Natural killer cell (primary cell): Measurements from ENCODE around the gene PUM1. TPM values are rescaled to one million over a fixed set of nuclear protein-coding genes. Genes with fewer than 3 reads are reported as not detected.

Experiments used
- ATAC-seq, 3 donors: fragments of 150-1000 bp in 2 of 3; fragments of 200-7000 bp in 1 of 3; cut with Tn5 transposase; 1 replicate in 1 of 3; 2 replicates in 2 of 3; pipeline ENCODE4 v1.10.0; 2021; ENCODE audit warnings: mild to moderate bottlenecking in 2 of 3, moderate library complexity in 2 of 3
- DNase-seq, 2 donors: peaks; one replicate each; pipeline versions ENCODE4 v3.0.0 to v3.0.0-alpha.2; 2013 to 2021; ENCODE audit warnings: mixed read lengths in 1 of 2
- H3K27ac ChIP-seq: one replicate; pipeline ENCODE4 v1.5.1; 2013; ENCODE audit warnings: mild to moderate bottlenecking, low read length
- H3K27me3 ChIP-seq: one replicate; pipeline ENCODE4 v1.6.1; 2013; ENCODE audit warnings: low read length; ENCODE audit not compliant: control insufficient read depth, insufficient read depth
- H3K36me3 ChIP-seq: one replicate; pipeline ENCODE4 v1.6.1; 2013; ENCODE audit warnings: low read length; ENCODE audit not compliant: control insufficient read depth, insufficient read depth
- H3K4me1 ChIP-seq: one replicate; pipeline ENCODE4 v1.6.1; 2013; ENCODE audit warnings: low read length; ENCODE audit not compliant: control insufficient read depth, insufficient read depth
- H3K4me3 ChIP-seq: one replicate; pipeline ENCODE4 v1.5.1; 2013; ENCODE audit warnings: low read length
- H3K9me3 ChIP-seq: one replicate; pipeline ENCODE4 v1.6.1; 2013; ENCODE audit warnings: low read length; ENCODE audit not compliant: control insufficient read depth, insufficient read depth
- H3K27ac Mint-ChIP-seq, 2 donors: one replicate each; pipeline ENCODE4 v1.8.0; 2022; ENCODE audit warnings: mild to moderate bottlenecking in 2 of 2, mixed read lengths in 2 of 2, moderate library complexity in 1 of 2
- H3K27me3 Mint-ChIP-seq, 2 donors: one replicate each; pipeline ENCODE4 v1.8.0; 2022; ENCODE audit warnings: low read depth in 2 of 2, mixed read lengths in 2 of 2
- H3K36me3 Mint-ChIP-seq: one replicate; pipeline ENCODE4 v1.8.0; 2022; ENCODE audit warnings: mixed read lengths
- H3K4me1 Mint-ChIP-seq, 2 donors: one replicate each; pipeline ENCODE4 v1.8.0; 2022; ENCODE audit warnings: mixed read lengths in 2 of 2
- H3K4me3 Mint-ChIP-seq: one replicate; pipeline ENCODE4 v1.8.0; 2022; ENCODE audit warnings: mild to moderate bottlenecking, moderate library complexity, mixed read lengths
- H3K9me3 Mint-ChIP-seq, 2 donors: one replicate each; pipeline ENCODE4 v1.8.0; 2022; ENCODE audit warnings: mixed read lengths in 2 of 2
- CTCF ChIP-seq: fragments of 200-600 bp; IDR thresholded peaks from one replicate; pipeline ENCODE4 v1.8.0; 2022; ENCODE audit warnings: antibody characterized with exemption
- WGBS: methylation state at CpG from one replicate; pipeline ENCODE4 v1.1.7; 2013; ENCODE audit warnings: missing lambda C conversion rate; ENCODE audit not compliant: insufficient coverage; 5-methylcytosine and 5-hydroxymethylcytosine counted together
- intact Hi-C: fragments of 100-400 bp; cut with micrococcal nuclease; formaldehyde crosslinking; loops from one replicate; pipeline ENCODE4 v1.14.2; 2022
- total RNA-seq, 4 donors: library from RNA; stranded (reverse); fragments of 120-200 nt in 1 of 4; gene quantifications; one replicate each; pipeline versions ENCODE4 v1.2.3 to v1.2.4, GENCODE V29; 2013 to 2022

The PUM1 gene
- total RNA-seq, 3 donors from 2014 or later (not counting 1 experiment from before 2014, with no cell fraction given): 193 to 209 (median 202) TPM

- Mint-ChIP-seq H3K27ac (no peak overlapping the region), H3K27me3 (peaks cover 37 to 44% of the 10 kb centered on the region in 2 donors), H3K9me3 (no peaks in the 10 kb centered on the region), H3K36me3 (no peaks in the 10 kb centered on the region), H3K4me1 (no peaks in the 10 kb centered on the region), H3K4me3 (no peak overlapping the region)
- Histone ChIP-seq H3K27me3 (peaks cover 3% of the 10 kb centered on the region), H3K4me3 (no peak overlapping the region), H3K36me3 (no peaks in the 10 kb centered on the region), H3K9me3 (no peaks in the 10 kb centered on the region), H3K27ac (no peak overlapping the region), H3K4me1 (no peaks in the 10 kb centered on the region)
- WGBS: 93% methylated on average over 4 of the region's 5 CpGs
- no peak for ATAC-seq
- no peak for DNase-seq
- no peak for TF ChIP-seq CTCF
- intact Hi-C loops: no loop called here
These were observed 180.8 kb downstream of the PUM1 start for GRCh38 chr1:30884723-30885122.

- Histone ChIP-seq H3K36me3 (no peaks in the 10 kb centered on the region), H3K4me1 (no peaks in the 10 kb centered on the region), H3K27me3 (peaks cover 6% of the 10 kb centered on the region), H3K27ac (no peak overlapping the region), H3K4me3 (no peak overlapping the region), H3K9me3 (no peaks in the 10 kb centered on the region)
- no peak for TF ChIP-seq CTCF
- ATAC-seq (no peak), DNase-seq (no peak)
- H3K27me3 Mint-ChIP-seq: peaks cover 34 to 49% of the 10 kb centered on the region in 2 donors
- no peaks in the 10 kb centered on the region for H3K36me3 Mint-ChIP-seq
- no peaks in the 10 kb centered on the region for H3K4me1 Mint-ChIP-seq
- no peak overlapping the region for H3K4me3 Mint-ChIP-seq
- 75% methylated on average over 18 of the region's 18 CpGs for WGBS
- H3K27ac Mint-ChIP-seq: no peak overlapping the region
- no peaks in the 10 kb centered on the region for H3K9me3 Mint-ChIP-seq
- intact Hi-C loops: no loop called here
These were observed 181.9 kb downstream of the PUM1 start for GRCh38 chr1:30883389-30884172.

GRCh38 chr1:30882678-30883388 lies 182.7 kb downstream of the PUM1 start:
- no peak overlapping the region for H3K27ac Mint-ChIP-seq
- H3K27me3 ChIP-seq: peaks cover 7% of the 10 kb centered on the region
- peaks cover 34 to 54% of the 10 kb centered on the region in 2 donors for H3K27me3 Mint-ChIP-seq

More at GRCh38 chr1:30882678-30883388, 182.7 kb downstream of the PUM1 start:
- no peaks in the 10 kb centered on the region for H3K4me1 ChIP-seq
- H3K27ac ChIP-seq: no peak overlapping the region
- Mint-ChIP-seq H3K4me3 (no peak overlapping the region), H3K4me1 (no peaks in the 10 kb centered on the region), H3K9me3 (no peaks in the 10 kb centered on the region), H3K36me3 (no peaks in the 10 kb centered on the region)
- TF ChIP-seq CTCF: no peak
- no peak for ATAC-seq
- DNase-seq: no peak
- intact Hi-C loops: no loop called here
- no peaks in the 10 kb centered on the region for H3K9me3 ChIP-seq
- H3K36me3 ChIP-seq: no peaks in the 10 kb centered on the region
- no peak overlapping the region for H3K4me3 ChIP-seq
- 84% methylated on average over 14 of the region's 14 CpGs for WGBS

Other genes with a start within 250 kb of the PUM1 start
- gene SDC3, start 157.0 kb downstream of the PUM1 start, total RNA-seq: under 1 TPM in 2 of 3 donors, not detected in 1; 0.33 to 0.63 TPM
- gene NKAIN1, start 174.2 kb upstream of the PUM1 start, total RNA-seq: not detected
- gene SNRNP40, start 231.1 kb upstream of the PUM1 start, total RNA-seq: 10 to 100 TPM; 57.9 to 71.2 (median 60.3) TPM
- 10 to 100 TPM; 24.1 to 31.1 (median 27.8) TPM for gene ZCCHC17, start 231.3 kb upstream of the PUM1 start, total RNA-seq